GM12874 (cell line): ENCODE results near the gene MRPL20.

ENCODE experiments used
- TF ChIP-seq, protein P1 (sequence below): IDR thresholded peaks from 2 replicates; pipeline ENCODE4 v1.5.1; 2011; ENCODE audit warnings: low read depth, mild to moderate bottlenecking, control low read depth, low read length, moderate library complexity; ENCODE audit not compliant: insufficient read depth

MRPL20 gene

DNA sequence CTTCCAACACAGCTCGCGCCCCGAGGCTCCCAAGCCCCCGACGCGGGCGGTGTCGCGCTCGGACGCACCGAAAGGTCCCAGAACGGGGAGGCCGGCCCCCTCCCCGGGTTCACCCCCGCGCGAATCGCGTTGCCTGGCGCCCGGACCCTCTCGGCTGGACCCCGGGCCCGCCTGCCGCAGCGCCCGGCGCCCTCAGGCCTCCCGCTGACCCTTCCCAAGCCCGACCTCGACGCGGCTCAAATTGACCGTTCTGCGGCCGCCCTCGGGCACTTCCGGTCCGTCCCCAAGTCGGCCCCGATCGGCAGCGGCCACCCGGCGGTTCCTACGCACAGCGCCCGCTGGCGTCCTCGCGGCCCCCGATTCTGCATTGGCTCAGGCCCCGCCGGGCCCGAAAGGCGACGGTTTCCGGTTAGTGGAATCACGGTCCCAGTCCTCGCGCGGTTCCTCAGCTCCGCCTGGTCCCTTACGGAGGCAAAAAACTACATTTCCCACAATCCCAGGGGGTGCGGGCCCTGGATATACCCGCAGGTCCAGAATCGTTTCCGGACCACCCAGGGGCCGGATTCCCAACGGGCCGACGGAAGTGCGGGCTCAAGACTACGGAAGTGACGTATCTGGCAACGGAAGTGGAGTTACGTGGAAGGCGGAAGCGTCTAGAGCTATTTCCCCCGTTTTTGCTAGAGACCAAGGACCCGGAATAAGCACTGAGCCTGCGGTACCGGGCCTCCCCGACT is 32.0 kb downstream of the MRPL20 start, which contains the start of gene AURKAIP1:
Gene AURKAIP1 (minus strand): TSS at position 279 of the 734 bp plus-strand sequence. CDS start 451 bp downstream, outside the sequence.
- TF ChIP-seq, protein P1, sequence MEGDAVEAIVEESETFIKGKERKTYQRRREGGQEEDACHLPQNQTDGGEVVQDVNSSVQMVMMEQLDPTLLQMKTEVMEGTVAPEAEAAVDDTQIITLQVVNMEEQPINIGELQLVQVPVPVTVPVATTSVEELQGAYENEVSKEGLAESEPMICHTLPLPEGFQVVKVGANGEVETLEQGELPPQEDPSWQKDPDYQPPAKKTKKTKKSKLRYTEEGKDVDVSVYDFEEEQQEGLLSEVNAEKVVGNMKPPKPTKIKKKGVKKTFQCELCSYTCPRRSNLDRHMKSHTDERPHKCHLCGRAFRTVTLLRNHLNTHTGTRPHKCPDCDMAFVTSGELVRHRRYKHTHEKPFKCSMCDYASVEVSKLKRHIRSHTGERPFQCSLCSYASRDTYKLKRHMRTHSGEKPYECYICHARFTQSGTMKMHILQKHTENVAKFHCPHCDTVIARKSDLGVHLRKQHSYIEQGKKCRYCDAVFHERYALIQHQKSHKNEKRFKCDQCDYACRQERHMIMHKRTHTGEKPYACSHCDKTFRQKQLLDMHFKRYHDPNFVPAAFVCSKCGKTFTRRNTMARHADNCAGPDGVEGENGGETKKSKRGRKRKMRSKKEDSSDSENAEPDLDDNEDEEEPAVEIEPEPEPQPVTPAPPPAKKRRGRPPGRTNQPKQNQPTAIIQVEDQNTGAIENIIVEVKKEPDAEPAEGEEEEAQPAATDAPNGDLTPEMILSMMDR, result peak; percentile 43; the same call in 1 of the 2 replicates

DNA sequence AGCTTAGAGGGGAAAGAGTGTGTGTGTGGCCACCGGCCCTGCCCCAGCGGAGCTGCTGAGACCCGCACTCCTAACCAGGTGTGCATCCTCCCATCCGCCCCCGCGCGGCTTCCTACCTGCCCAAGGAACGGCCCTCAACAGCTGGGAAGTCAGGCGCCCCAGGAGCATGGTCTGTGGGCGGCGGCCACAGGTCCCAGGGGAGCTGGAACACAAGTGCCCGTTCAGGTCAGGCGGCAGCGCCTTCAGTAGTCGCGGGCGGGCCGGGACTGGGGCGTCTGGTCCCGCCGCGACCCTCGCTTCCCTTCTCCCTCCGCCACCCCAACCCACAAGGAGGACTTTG is 32.5 kb downstream of the MRPL20 start:
- TF ChIP-seq, protein P1, result no peak

DNA sequence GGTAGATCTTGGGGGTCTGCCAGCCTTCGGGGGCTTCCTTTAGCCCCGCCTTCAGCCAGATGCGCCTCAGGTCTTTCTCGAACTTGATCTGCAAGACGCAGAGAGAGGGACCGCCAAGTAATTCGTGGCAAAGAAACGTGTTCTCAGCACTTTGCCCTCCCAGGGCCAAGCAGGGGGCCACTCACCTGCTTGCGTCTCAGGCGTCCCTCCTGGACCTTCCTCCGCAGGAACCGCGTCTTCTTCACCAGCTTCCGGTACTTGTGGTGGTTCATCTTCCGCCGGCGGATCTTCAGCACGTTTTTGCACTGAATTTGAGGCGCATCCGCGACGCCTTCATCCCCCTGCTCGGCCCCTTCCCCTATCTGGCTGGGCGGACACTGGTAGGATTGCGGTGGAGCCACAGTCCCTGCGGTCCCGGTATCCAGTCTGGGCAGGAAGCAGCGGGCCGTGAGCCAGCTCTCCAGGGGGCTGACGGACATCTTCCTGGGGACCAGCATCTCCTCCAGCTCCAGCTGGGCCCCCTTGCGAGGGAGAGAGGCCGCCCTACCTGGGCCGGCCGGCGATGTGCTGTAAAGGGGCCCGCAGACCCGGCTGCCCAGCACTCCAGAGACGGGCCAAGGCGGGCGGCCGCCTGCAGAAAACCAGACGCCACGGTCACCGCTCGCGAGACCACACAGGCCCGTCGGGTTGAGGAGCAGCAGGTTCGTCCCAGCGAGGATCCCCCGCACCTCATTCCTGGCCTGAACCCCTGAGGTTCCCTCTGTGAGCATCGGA is 33.1 kb downstream of the MRPL20 start:
- TF ChIP-seq, protein P1, result no peak

DNA sequence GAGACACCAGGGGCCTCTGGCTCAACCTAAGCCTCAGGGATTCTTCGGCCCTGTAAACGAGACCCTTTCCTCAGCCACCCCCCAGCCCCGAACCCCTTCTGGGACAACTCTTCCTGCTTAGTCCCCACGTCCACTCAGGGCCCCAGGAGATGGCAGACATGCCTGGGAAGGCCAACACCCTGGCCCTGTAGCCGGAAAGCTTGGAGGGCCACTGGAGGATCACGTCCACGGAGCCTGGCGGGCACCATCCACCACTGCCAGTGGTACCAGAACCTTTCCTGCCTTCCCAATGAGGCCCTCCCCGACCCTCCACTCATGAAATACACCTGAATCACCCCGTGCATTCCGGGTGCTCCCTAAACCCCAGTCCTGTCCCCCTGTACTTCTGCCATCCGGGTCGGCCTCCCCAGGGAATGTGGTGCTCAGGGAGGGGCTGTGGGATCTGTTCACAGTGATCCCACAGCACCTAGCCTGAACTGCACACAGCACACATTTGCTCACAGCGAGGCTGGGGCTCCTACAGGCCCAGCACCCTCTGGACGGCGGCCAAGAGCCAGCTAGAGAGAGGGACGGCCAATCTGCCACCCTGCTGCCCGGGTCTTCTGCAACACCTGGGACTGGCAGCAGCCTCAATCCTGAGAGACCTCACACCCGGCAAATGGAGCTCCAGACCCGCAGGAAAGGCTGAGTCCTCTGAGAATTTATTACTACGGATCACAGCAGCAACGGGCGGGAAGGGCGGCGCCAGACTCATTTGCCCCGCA is 33.9 kb downstream of the MRPL20 start:
- TF ChIP-seq, protein P1, result no peak

DNA sequence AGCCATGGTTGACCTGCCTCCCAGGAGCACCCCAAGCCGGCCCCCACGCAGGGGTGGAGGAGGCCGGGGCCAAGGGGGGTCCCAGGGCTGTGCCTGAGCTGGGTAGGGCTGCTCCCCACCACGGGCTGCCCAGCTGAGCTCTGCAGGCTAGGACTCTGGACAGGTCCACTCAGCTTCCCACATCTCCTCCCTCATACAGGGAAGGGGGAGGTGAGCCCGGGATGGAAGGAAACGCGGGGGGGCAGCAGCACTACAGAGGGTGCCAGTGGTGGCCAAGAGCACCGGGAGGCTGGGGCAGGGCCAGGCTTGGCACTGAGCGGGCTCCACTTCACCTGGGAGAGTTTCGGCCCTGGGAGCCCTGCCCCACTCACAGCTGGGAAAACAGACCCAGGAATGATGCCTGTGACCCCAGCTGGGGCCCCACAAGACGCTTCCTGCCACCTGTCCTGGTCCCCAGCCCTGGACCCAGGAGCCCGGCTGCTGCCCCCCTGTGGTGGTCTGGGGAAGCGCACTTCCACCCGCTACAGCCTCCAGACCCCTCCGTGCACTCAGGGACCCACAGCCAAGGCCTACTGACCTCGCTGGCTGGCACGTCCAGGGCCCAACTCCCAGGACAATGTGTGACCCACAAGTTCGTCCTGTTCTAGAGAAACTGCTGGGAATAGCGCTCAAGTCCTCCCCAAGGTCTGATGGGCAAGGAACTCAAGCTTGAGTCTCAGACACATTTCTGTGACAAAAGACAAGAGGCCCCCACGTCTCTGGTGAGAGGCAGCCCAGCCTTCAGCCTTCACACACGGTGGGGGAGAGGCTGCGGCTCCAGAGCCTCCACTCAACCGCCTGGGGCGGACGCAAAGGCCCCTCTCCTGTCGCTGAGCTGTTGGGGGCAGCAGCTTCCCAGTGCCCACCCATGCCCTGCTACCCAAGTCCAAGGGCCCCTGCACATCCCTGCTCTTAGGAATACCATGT is 35.1 kb downstream of the MRPL20 start:
- TF ChIP-seq, protein P1, result peak; percentile 97

DNA sequence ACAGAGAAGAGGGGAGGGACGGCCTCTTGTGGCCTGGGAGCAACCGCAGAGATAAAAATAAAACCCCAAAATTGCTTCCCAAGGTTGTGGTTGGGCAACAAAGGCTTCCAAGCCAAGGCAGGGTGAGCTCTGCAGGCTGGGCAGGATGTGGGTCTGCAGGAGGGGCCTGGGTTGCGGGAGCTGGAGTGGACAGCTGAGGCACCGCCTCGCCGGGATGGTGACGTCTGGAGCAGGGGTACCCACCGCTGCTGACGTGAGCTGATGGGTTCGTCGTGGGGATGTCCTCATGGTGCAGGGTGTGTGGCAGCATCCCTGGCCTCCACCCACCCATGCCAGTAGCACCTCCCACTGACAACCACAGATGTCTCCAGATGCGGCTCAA is 35.7 kb downstream of the MRPL20 start:
- TF ChIP-seq, protein P1, result no peak
